GM19193 (cell line): Measurements from ENCODE around the gene MACROD2.

Experiments used
- POLR2A ChIP-seq: IDR thresholded peaks from 4 replicates; pipeline ENCODE4 v1.6.1; 2011; ENCODE audit not compliant: insufficient read depth, insufficient read length; ENCODE audit errors: extremely low read depth

MACROD2 gene

DNA sequence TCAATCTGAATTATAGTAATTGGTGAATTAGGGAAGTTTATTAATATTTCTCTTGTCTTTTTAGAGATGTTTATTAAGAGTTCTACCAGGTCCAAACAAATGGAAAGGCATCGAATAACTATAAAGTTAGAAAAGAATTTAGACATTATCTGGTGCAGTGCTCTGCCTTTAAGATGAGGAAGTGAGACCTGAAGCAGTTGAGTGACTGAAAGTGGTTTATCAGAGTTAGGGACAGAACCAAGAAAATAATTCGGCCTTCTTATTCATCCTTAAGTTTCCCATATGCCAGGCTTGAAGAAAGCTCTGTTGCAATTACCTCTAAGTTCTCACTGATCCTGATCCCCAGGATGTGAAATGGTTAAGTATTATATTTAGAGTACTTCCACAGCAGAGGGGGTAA is 436.3 kb downstream of the MACROD2 start:
- no peak for TF ChIP-seq POLR2A

- TF ChIP-seq POLR2A, result no peak
Measured at GRCh38 chr20:14432085-14432484, 436.8 kb downstream of the MACROD2 start.

DNA sequence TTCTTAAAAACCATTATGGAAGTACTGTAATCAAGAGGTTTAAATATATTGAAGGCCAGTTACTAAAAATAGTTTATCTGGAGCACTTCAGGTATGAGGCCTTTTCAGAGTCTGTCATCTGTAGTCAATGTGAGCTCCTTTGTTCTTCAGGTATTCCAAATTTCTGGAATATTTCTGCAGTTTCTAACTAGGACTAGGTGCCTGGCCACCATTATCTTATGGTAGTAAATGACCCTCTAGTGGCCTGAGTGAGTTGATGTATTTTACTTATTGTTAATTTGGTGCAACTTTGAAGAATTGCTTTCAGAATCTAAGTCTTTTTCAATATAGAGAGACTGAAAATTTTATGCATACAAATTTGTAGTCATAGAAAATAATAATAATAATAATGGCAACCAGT is 437.3 kb downstream of the MACROD2 start:
- TF ChIP-seq POLR2A, result no peak

DNA sequence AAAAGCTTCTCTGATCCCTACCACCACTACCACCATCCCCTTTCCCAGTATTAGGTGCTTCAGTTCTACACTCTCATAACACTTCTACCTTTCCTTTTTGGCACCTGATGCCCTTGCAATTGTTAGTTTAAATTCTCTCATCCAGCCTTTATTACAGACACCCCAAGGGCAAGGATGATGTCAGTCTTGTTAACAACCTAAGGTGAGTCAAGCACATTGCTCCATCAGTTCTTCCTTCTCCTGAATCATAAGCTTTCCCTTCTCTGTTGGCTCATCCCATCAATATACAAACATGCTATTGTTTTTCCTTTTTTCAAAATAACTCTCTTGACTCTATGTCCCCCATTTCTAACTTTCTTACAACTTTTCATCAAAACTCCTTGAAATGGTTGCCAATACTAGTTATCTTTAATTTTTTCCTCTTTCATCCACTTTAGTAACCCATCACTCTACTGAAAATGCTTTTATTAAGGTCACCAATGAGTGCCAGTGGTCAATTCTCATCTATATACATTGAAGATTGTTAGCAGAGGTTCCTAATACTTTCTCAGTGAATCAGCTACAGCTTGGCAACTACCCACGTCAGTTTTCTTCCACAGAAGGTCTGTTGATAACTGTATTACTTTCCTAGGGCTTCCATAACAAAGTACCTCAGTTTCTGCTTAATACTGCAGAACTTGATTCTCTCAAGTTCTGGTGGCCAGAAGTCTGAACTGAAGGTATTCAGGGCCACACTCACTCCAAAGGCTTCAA is 439.2 kb downstream of the MACROD2 start:
- TF ChIP-seq POLR2A, result no peak

- TF ChIP-seq POLR2A, result no peak
Measured at GRCh38 chr20:14441201-14441600, 445.9 kb downstream of the MACROD2 start.

GRCh38 chr20:14444106-14444505 is 448.8 kb downstream of the MACROD2 start:
- no peak for TF ChIP-seq POLR2A

DNA sequence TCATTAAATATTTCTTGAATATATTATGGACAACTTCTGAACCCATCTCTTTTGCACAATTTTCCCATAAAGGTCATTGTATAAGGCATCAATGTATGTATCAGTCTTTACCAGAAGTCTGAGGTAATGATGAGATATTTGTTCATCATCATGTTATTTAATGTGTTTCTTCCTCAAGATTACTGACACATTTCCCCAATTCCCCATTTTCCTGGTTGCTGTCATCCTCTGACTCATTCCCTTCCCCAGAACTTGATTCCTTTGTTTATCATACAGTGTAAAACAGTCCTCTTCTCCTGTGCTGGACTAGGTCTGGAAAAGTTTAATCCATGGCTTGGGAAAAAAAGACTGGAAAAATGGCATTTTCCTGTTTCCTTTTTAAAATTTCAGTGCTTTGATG is 450.0 kb downstream of the MACROD2 start:
- TF ChIP-seq POLR2A, result no peak

- no peak for TF ChIP-seq POLR2A
Measured at GRCh38 chr20:14445902-14446301, 450.6 kb downstream of the MACROD2 start.

- TF ChIP-seq POLR2A, result no peak
Measured at GRCh38 chr20:14446446-14446845, 451.1 kb downstream of the MACROD2 start.

GRCh38 chr20:14449323-14449722 is 454.0 kb downstream of the MACROD2 start:
- no peak for TF ChIP-seq POLR2A

GRCh38 chr20:14450256-14450655 is 454.9 kb downstream of the MACROD2 start:
- no peak for TF ChIP-seq POLR2A

- no peak for TF ChIP-seq POLR2A
Measured at GRCh38 chr20:14451458-14451857, 456.1 kb downstream of the MACROD2 start.

GRCh38 chr20:14453259-14453658 is 457.9 kb downstream of the MACROD2 start:
- TF ChIP-seq POLR2A, result no peak

GRCh38 chr20:14454296-14454695 is 459.0 kb downstream of the MACROD2 start:
- TF ChIP-seq POLR2A, result no peak

GRCh38 chr20:14470231-14470899 is 475.0 kb downstream of the MACROD2 start:
- no peak for TF ChIP-seq POLR2A

DNA sequence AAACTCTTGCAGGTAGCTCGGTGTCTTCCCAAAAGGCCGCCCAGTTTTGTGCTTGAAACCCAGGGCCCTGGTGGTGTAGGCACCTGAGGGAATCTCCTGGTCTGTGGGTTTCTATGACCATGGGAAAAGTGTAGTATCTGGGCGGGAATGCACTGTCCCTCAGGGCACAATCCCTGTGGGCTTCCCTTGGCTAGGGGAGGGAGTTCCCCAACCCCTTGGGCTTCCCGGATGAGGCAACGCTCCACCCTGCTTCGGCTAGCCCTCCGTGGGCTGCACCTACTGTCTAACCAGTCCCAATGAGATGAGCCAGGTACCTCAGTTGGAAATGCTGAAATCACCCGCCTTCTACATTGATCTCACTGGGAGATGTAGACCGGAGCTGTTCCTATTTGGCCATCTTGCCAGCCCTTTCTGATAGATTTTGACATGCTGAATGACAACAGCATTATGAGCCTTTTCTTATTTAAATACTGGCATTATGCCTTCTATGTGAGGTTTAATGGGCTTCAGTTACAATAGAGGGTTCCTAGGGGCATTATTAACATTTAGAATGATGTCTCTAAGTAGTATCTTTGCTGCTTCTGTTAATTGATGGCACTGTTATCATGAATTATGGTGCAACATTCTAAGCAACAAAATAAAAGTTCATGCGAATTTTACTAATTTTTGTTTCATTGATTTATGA is 475.8 kb downstream of the MACROD2 start:
- TF ChIP-seq POLR2A, result no peak

DNA sequence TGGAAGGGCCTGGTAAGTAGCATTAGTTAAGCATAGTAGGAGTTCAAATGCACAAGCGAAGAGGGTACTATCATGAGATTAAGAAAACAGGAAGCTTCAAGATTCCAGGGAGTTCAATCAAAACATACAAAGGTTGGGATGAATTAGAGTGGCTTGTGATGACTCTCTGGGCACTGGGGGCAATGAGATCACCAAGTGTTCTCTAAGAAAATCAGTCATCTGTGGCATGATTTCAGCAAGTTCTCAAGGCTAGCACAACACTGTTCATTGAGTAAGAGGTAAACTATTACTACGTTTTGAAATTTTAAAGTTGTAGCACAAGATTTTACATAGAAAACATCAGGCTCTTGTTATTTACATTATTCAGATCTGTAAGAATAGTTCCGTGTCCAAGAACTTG is 481.8 kb downstream of the MACROD2 start:
- TF ChIP-seq POLR2A, result no peak

DNA sequence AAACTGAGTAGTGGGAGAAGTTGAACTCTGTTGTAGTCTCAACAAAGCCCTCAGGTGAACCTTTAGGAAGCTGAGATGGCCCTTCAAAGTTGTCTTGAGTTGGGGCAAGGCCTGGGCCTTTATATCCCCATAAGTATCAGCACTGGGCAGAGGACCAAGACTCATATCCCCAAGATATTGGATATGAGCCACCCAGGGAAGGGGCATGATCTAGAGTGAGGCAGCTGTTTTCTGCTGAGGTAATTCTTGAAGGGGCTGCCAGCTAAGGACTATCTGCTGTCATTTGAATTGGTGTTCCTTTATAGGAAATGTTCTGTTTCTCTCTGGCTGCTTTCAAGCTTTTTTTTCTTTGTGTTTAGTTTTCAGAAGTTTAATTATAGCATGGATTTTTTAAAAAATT is 482.8 kb downstream of the MACROD2 start:
- no peak for TF ChIP-seq POLR2A
